HepG2 (cell line): ENCODE measurements around the gene OBSL1. TPM values are rescaled to one million over a fixed set of nuclear protein-coding genes. Genes with fewer than 3 reads are reported as not detected.

Experiments used
- ATF5 ChIP-seq: sonication (generic); formaldehyde crosslinking; IDR thresholded peaks from 2 replicates; pipeline ENCODE4 v1.4.0; 2020; ENCODE audit warnings: mild to moderate bottlenecking, low read depth, missing genetic modification reagents
- BHLHE40 ChIP-seq: IDR thresholded peaks from 2 replicates; pipeline ENCODE4 v1.6.1; 2011; ENCODE audit warnings: low read length, improper control_type of control experiment
- ELF1 ChIP-seq: sonication (generic); formaldehyde crosslinking; IDR thresholded peaks from 2 replicates; pipeline ENCODE4 v1.4.0; 2020; ENCODE audit warnings: missing genetic modification reagents
- KLF13 ChIP-seq: sonication (generic); formaldehyde crosslinking; IDR thresholded peaks from 2 replicates; pipeline ENCODE4 v1.4.0; 2020; ENCODE audit warnings: mild to moderate bottlenecking, missing genetic modification reagents
- MAFF ChIP-seq: IDR thresholded peaks from 2 replicates; pipeline ENCODE4 v1.6.1; 2011; ENCODE audit warnings: low read depth, low read length, improper control_type of control experiment
- MIER2 ChIP-seq: IDR thresholded peaks from 2 replicates; pipeline ENCODE4 v1.6.1; 2016; ENCODE audit warnings: missing biosample characterization, missing genetic modification reagents
- MXI1 ChIP-seq: IDR thresholded peaks from 3 replicates; pipeline ENCODE4 v1.6.1; 2012; ENCODE audit warnings: low read depth, low read length, inconsistent platforms, borderline replicate concordance
- NR2F6 ChIP-seq, 2 experiments: IDR thresholded peaks; 2 replicates each; pipeline ENCODE4 v1.6.1; 2016; ENCODE audit warnings: antibody characterized with exemption in 1 of 2, mild to moderate bottlenecking in 1 of 2
- SMAD9 ChIP-seq: sonication (generic); formaldehyde crosslinking; IDR thresholded peaks from 2 replicates; pipeline ENCODE4 v1.5.1; 2020; ENCODE audit warnings: mild to moderate bottlenecking, missing genetic modification reagents
- SP140L ChIP-seq: sonication (generic); formaldehyde crosslinking; IDR thresholded peaks from 2 replicates; pipeline ENCODE4 v1.4.0; 2020; ENCODE audit warnings: missing genetic modification reagents, borderline replicate concordance
- SRSF9 ChIP-seq: fragments of 200-400 bp; formaldehyde crosslinking; IDR thresholded peaks from 2 replicates; pipeline ENCODE4 v1.6.1; 2018; ENCODE audit warnings: borderline replicate concordance, mild to moderate bottlenecking, low read depth, low read length; ENCODE audit not compliant: insufficient read depth, poor library complexity, severe bottlenecking
- TSC22D2 ChIP-seq: sonication (generic); formaldehyde crosslinking; IDR thresholded peaks from 2 replicates; pipeline ENCODE4 v1.5.1; 2020; ENCODE audit warnings: missing genetic modification reagents, mild to moderate bottlenecking, borderline replicate concordance
- ZBTB25 ChIP-seq: IDR thresholded peaks from 2 replicates; pipeline ENCODE4 v1.6.1; 2018; ENCODE audit warnings: missing genetic modification reagents
- ZBTB37 ChIP-seq: sonication (generic); formaldehyde crosslinking; IDR thresholded peaks from 2 replicates; pipeline ENCODE4 v1.4.0; 2020; ENCODE audit warnings: mild to moderate bottlenecking, missing genetic modification reagents
- ZNF101 ChIP-seq: sonication (generic); formaldehyde crosslinking; IDR thresholded peaks from 2 replicates; pipeline ENCODE4 v1.4.0; 2020; ENCODE audit warnings: mild to moderate bottlenecking, low read depth, missing genetic modification reagents, borderline replicate concordance
- ZNF18 ChIP-seq: sonication (generic); formaldehyde crosslinking; IDR thresholded peaks from 2 replicates; pipeline ENCODE4 v1.8.0; 2022; ENCODE audit warnings: mild to moderate bottlenecking, missing genetic modification reagents; ENCODE audit not compliant: insufficient replicate concordance
- ZNF225 ChIP-seq: sonication (generic); formaldehyde crosslinking; IDR thresholded peaks from 2 replicates; pipeline ENCODE4 v1.4.0; 2020; ENCODE audit warnings: mild to moderate bottlenecking, missing genetic modification reagents
- ZNF460 ChIP-seq: sonication (generic); formaldehyde crosslinking; IDR thresholded peaks from 2 replicates; pipeline ENCODE4 v1.5.1; 2020; ENCODE audit warnings: missing genetic modification reagents, mild to moderate bottlenecking, borderline replicate concordance
- ZNF496 ChIP-seq: sonication (generic); formaldehyde crosslinking; IDR thresholded peaks from 2 replicates; pipeline ENCODE4 v1.8.1; 2023; ENCODE audit warnings: mild to moderate bottlenecking, moderate library complexity, missing genetic modification reagents; ENCODE audit not compliant: insufficient replicate concordance
- ZNF691 ChIP-seq: sonication (generic); formaldehyde crosslinking; IDR thresholded peaks from 2 replicates; pipeline ENCODE4 v1.4.0; 2020; ENCODE audit warnings: missing genetic modification reagents, low read depth, mild to moderate bottlenecking, borderline replicate concordance
- ZNF749 ChIP-seq: sonication (generic); formaldehyde crosslinking; IDR thresholded peaks from 2 replicates; pipeline ENCODE4 v1.8.0; 2022; ENCODE audit warnings: mild to moderate bottlenecking, missing genetic modification reagents, moderate library complexity, borderline replicate concordance
- ZNF75D ChIP-seq: sonication (generic); formaldehyde crosslinking; IDR thresholded peaks from 2 replicates; pipeline ENCODE4 v1.8.1; 2023; ENCODE audit warnings: missing genetic modification reagents, mild to moderate bottlenecking, borderline replicate concordance
- polyA plus RNA-seq, 8 experiments: library from polyadenylated mRNA; depleted of rRNA in 3 of 8; stranded (reverse) in 7 of 8; unstranded in 1 of 8; fragments of >200 nt; fragmentation: Illumina TruSeq in 4 of 8; extraction: Trizol in 4 of 8; gene quantifications; 2 replicates each; pipeline versions ENCODE4 v1.2.1 to v1.2.3, GENCODE V29; 2011 to 2016; ENCODE audit warnings: low read depth in 4 of 8, missing spikeins in 1 of 8, mixed read lengths in 1 of 8; ENCODE audit not compliant: insufficient read depth in 1 of 8
- total RNA-seq, 5 experiments: library from RNA; depleted of rRNA; stranded (reverse); fragments of >200 nt; fragmentation: Illumina TruSeq; extraction: Trizol; gene quantifications; 2 replicates each; pipeline ENCODE4 v1.2.3, GENCODE V29; 2016; ENCODE audit warnings: low read depth in 1 of 5

The OBSL1 gene
- total and polyA plus RNA-seq, 2 of the 13 experiments (the other 11 are each of a cell fraction or from before 2014, with no cell fraction given) = 86.7 to 218 TPM

GRCh38 chr2:219576505-219577388 lies 5.4 kb upstream of the OBSL1 start (continued):
- TF ChIP-seq SRSF9 (no peak), ZNF225 (no peak), ZNF18 (CRISPR knock-in tag) (peak; percentile 96), ZNF691 (CRISPR knock-in tag) (peak; percentile 97), KLF13 (CRISPR knock-in tag) (no peak), SP140L (CRISPR knock-in tag) (no peak), MXI1 (peak; percentile 95; the same call in 2 of the 3 replicates), ZNF496 (CRISPR knock-in tag) (no peak), ZBTB37 (CRISPR knock-in tag) (peak; percentile 94), ELF1 (peak; percentile 58), ZNF749 (CRISPR knock-in tag) (0 out of 2 replicates have a peak, but pooled peaks have one; percentile 65), ZBTB25 (peak; percentile 86; the same call in 1 of the 2 replicates), NR2F6 (IDR thresholded peaks at IDR 0.05) (peak; percentile 76), NR2F6 (CRISPR knock-in tag; IDR thresholded peaks at IDR 0.05) (peak; percentile 82; the same call in 1 of the 2 replicates), ZNF460 (CRISPR knock-in tag) (peak; percentile 73; the same call in 1 of the 2 replicates), ATF5 (CRISPR knock-in tag) (no peak), MIER2 (CRISPR knock-in tag) (peak; percentile 91), MAFF (peak; percentile 95), SMAD9 (CRISPR knock-in tag) (0 out of 2 replicates have a peak, but pooled peaks have one; percentile 60), ZNF101 (0 out of 2 replicates have a peak, but pooled peaks have one; percentile 28), BHLHE40 (peak; percentile 28; the same call in 1 of the 2 replicates), ZNF75D (no peak), TSC22D2 (CRISPR knock-in tag) (no peak)
